ENCODE results near the gene LSM10.

DNA sequence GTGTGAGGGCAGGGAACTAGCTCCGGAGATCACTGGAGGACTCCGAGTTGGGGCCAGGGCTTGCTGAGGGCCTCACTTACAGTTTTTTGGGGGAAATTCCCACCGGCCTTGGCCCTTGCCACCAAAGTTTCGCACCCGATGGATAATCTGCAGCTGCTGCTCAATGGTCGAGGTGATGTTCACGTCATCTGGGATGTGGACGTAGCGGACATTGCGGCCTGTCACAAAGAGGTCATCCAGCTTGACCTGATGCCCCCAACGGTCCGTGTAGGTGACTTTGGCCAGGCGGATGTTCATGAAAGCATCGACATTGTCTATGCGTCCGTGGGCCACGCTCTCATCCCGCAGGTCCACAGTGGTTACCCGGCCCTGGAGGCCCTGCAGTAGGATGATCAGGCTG, 4.0 kb downstream of the LSM10 start:
- no peak for TF ChIP-seq POLR2A (IDR thresholded peaks at IDR 0.05)
- TF ChIP-seq CTCF (IDR thresholded peaks at IDR 0.05), result no peak
